Stimulated activated CD8-positive, alpha-beta memory T cell treated with anti-CD3 and anti-CD28 coated beads, Interleukin-2, amount 100 ng/mL, for 1 hour (primary cell): Measurements from ENCODE around the gene FNIP2.
"Not testable (repeated sequence)": the region's sequence is repeated elsewhere in the genome, so short reads cannot be mapped to it uniquely, and the experiment has no call there.

Source experiments
- DNase-seq, 2 donors: peaks; one replicate each; pipeline ENCODE4 v3.0.0-alpha.2; 2020; ENCODE audit warnings: low read depth in 2 of 2

Gene FNIP2

DNA sequence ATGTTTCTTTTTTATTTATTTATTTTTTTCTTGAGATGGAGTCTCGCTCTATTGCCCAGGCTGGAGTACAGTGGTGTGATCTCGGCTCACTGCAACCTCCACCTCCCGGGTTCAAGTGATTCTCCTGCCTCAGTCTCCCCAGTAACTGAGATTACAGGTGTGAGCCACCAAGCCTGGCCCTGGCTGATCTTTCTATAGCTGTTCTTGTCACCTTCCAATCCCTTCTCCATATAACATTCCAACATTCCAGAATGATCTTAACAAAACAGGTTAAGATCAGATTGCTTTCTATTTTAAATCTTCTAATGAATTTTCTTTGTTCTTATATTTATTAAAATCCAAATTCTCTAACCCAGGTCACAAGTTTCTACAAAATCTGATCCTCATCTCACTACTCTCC lies 188.1 kb downstream of the FNIP2 start:
- not testable (repeated sequence) for DNase-seq
